Measurements from ENCODE around the gene CD80. TPM values are rescaled to one million over a fixed set of nuclear protein-coding genes. Genes with fewer than 3 reads are reported as not detected.

Gene CD80
- total and polyA plus RNA-seq, 2 of the 8 experiments (the other 6 are each of a cell fraction or from before 2014, with no cell fraction given): 0.11 TPM; not detected in 1

DNA sequence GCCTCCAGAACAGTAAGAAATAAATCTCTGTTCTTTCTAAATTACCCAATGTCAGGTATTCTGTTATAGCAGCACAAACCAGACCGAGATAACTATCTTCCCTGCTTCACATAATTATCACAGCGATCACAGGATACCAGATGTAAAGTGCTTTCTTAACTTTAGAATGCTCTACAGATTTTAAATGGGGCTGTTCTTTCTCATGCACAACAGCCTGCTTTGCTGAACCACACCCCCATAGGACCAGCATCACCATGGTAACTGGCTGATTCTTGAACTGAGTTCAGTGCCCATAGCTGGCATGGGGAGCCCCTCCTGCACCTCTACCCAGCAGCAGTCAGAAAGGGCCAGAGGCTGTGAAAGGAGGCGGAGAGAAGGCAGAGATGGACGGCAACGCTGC is 7.8 kb downstream of the CD80 start:
- Histone ChIP-seq H2BK15ac (ENCODE audit: low read length) (no peak overlapping the region), H3K18ac (ENCODE audit: extremely low read depth, low read length) (no peak overlapping the region), H4K5ac (ENCODE audit: insufficient read length, low read depth, low read length) (no peak overlapping the region), H2AK5ac (ENCODE audit: low read depth, low read length) (0 out of 2 replicates have a peak overlapping the region, but pooled peaks have one; percentile 17), H3K9ac (replicated peaks in 1 of 4; ENCODE audit: extremely low read depth in 1 of 4, low read depth in 3 of 4, low read length in 3 of 4) (no peak overlapping the region), H3K27ac (ENCODE audit: low read depth, low read length) (no peak overlapping the region), H3K23me2 (ENCODE audit: low read depth, low read length) (no peaks in the 10 kb centered on the region), H3K9me3 (ENCODE audit: insufficient read depth in 2 of 2, low read depth in 1 of 2, low read length in 1 of 2) (no peaks in the 10 kb centered on the region), H3K27me3 (replicated peaks in 1 of 4; ENCODE audit: control insufficient read depth in 3 of 4, extremely low read depth in 1 of 4, insufficient read depth in 3 of 4, low read length in 3 of 4) (no peaks in the 10 kb centered on the region), H2BK12ac (ENCODE audit: low read depth, low read length) (no peak overlapping the region; the same call in 1 of the 2 replicates), H2BK5ac (ENCODE audit: low read depth, low read length) (no peak overlapping the region), H3K23ac (ENCODE audit: insufficient read length) (no peak overlapping the region), H3K4ac (replicated peaks; ENCODE audit: insufficient read length, low read depth, low read length) (no peak overlapping the region), H4K91ac (replicated peaks; ENCODE audit: insufficient read length, low read length) (no peak overlapping the region), H3K79me1 (ENCODE audit: low read depth, low read length) (no peaks in the 10 kb centered on the region), H3K4me1 (replicated peaks in 1 of 4; ENCODE audit: control insufficient read depth in 3 of 4, insufficient read depth in 4 of 4, low read length in 3 of 4) (peaks cover 0 to 4% (median 0%) of the 10 kb centered on the region in 4 experiments; a peak in 2 of 7 replicates), H4K8ac (ENCODE audit: extremely low read depth, insufficient read depth, low read length) (no peak overlapping the region), H3K56ac (replicated peaks; ENCODE audit: insufficient read length, low read depth, low read length) (no peak overlapping the region), H2AFZ (ENCODE audit: low read length) (peak overlapping the region; percentile 82; the same call in 1 of the 2 replicates), H3K4me2 (ENCODE audit: insufficient read depth in 1 of 2, low read depth in 2 of 2, low read length in 2 of 2) (no peak overlapping the region), H3K4me3 (ENCODE audit: extremely low read depth in 1 of 4, insufficient read depth in 2 of 4, low read depth in 3 of 4, low read length in 4 of 4) (no peak overlapping the region), H3K14ac (ENCODE audit: insufficient read length) (no peak overlapping the region), H3K36me3 (ENCODE audit: control insufficient read depth in 2 of 4, insufficient read depth in 4 of 4, low read length in 3 of 4) (no peaks in the 10 kb centered on the region), H2BK120ac (replicated peaks; ENCODE audit: low read depth, low read length) (no peak overlapping the region), H3K79me2 (ENCODE audit: control insufficient read depth in 1 of 2, insufficient read depth in 2 of 2, low read length in 2 of 2) (no peaks in the 10 kb centered on the region), H4K20me1 (replicated peaks in 1 of 2; ENCODE audit: control insufficient read depth in 1 of 2, insufficient read depth in 2 of 2, low read length in 2 of 2) (no peaks in the 10 kb centered on the region), H2BK20ac (ENCODE audit: low read length) (peak overlapping the region; percentile 21; the same call in 1 of the 2 replicates)
- 84% methylated on average over 5 of the region's 5 CpGs; no CpG with 5 or more reads in 1 of the 2 experiments for WGBS, 2 experiments (ENCODE audit: extremely low coverage in 1 of 2, insufficient coverage in 1 of 2, insufficient read length in 1 of 2, insufficient replicate concordance in 2 of 2, low coverage in 1 of 2, low lambda C conversion rate in 2 of 2, missing lambda C conversion rate in 1 of 2)
- DNase-seq (ENCODE audit: low read depth in 1 of 2, low spot score in 2 of 2): no peak
- ChIA-PET CTCF (ENCODE audit: partially characterized antibody) (interaction anchor here (1.0 kb wide), 1 partner anchor 22 kb away, joined by 3 read pairs; no protein-coding TSS in a partner anchor), POLR2A (ENCODE audit: partially characterized antibody) (interaction anchor here (1.1 kb wide), 1 partner anchor 51 kb away, joined by 3 read pairs; no protein-coding TSS in a partner anchor)
- no peak for TF ChIP-seq TAF1 (IDR thresholded peaks at IDR 0.05; ENCODE audit: low read depth, low read length)
- TF ChIP-seq SAP30 (IDR thresholded peaks at IDR 0.05; ENCODE audit: insufficient read depth, insufficient replicate concordance, low read length): no peak
- no peak for FAIRE-seq
